Measurements from ENCODE around the gene ASXL2. TPM values are rescaled to one million over a fixed set of nuclear protein-coding genes. Genes with fewer than 3 reads are reported as not detected.
A peak's percentile ranks its signal among the peaks of the same experiment; 100 is the strongest.
"Not testable (repeated sequence)": the region's sequence is repeated elsewhere in the genome, so short reads cannot be mapped to it uniquely, and the experiment has no call there.

Gene ASXL2
- total RNA-seq, 1 experiment from 2014 or later = 19.9 TPM

- no peak for DNase-seq (ENCODE audit: low read depth, low spot score)
- in situ Hi-C loops (cut with HindIII; ENCODE audit: low pct_unique_long_range_greater_than_20kb, low sequenced_read_pairs) = no loop called here
Observed at GRCh38 chr2:25726522-25726921, 151.8 kb downstream of the ASXL2 start.

DNA sequence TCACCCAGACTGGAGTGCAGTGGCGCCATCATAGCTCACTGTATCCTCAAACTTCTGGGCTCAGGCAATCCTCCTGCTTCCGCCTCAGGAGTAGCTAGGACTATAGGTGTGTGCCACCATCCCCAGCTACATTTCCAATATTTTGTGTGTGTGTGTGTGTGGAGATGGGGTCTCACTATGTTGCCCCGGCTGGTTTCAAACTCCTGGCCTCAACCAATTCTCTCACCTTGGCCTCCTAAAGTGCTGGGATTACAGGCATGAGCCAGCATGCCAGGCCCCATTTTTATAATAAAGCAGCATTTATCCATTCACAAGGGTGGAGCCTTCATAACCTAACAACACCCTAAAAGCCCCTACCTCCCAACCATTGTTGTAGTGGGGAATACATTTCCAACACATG, 152.4 kb downstream of the ASXL2 start:
- DNase-seq (ENCODE audit: low read depth, low spot score) = no peak
- in situ Hi-C loops (cut with HindIII; ENCODE audit: low pct_unique_long_range_greater_than_20kb, low sequenced_read_pairs) = no loop called here

DNA sequence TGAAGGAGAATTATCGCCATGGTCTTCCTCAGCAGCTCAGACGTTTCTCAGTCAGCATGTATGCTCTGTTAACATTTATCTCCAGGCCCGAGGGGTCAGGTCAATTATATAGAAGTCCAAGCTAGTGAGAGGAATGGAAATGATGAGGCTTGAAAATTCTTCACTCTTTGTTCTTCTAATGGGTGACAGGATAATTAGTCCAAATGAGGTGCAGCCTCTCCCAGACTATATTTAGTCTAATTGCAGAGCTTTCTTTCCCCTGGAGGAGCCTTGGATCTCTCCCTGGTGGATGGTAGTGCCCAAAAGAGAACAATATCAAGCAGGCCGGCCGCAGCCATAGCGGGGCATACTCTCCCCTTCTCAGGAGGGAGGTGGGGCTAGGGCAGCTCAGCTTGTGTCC, 153.5 kb downstream of the ASXL2 start:
- no peak for DNase-seq (ENCODE audit: low read depth, low spot score)
- in situ Hi-C loops (cut with HindIII; ENCODE audit: low pct_unique_long_range_greater_than_20kb, low sequenced_read_pairs) = no loop called here

GRCh38 chr2:25722224-25722623, 156.1 kb downstream of the ASXL2 start:
- DNase-seq (ENCODE audit: low read depth, low spot score) = no peak
- in situ Hi-C loops (cut with HindIII; ENCODE audit: low pct_unique_long_range_greater_than_20kb, low sequenced_read_pairs) = no loop called here

GRCh38 chr2:25720575-25720974, 157.7 kb downstream of the ASXL2 start:
- no peak for DNase-seq (ENCODE audit: low read depth, low spot score)

DNA sequence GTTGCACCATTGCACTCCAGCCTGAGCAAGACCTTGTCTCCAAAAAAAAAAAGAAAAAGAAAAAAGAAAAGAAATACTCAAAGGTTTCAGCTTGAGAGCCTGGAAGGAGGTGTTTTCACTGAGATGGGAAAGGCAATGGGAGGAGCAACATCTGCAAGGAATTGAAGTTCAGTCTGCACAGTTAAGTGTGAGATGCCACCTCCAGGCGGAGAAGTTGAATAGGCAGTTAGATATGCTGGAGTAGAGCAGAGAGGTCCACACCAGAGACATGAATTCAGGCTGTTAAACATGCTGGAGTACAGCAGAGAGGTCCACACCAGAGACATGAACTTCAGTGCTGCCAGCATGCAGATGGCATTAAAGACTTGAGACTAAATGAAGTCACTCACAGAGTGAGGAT, 163.5 kb downstream of the ASXL2 start:
- in situ Hi-C loops (cut with HindIII; ENCODE audit: low pct_unique_long_range_greater_than_20kb, low sequenced_read_pairs) = no loop called here
- peak; percentile 67 for DNase-seq (ENCODE audit: low read depth, low spot score)

More at GRCh38 chr2:25720575-25720974, 157.7 kb downstream of the ASXL2 start:
- in situ Hi-C loops (cut with HindIII; ENCODE audit: low pct_unique_long_range_greater_than_20kb, low sequenced_read_pairs) = no loop called here

GRCh38 chr2:25712455-25712854, 165.8 kb downstream of the ASXL2 start:
- in situ Hi-C loops (cut with HindIII; ENCODE audit: low pct_unique_long_range_greater_than_20kb, low sequenced_read_pairs) = no loop called here
- DNase-seq (ENCODE audit: low read depth, low spot score) = no peak

DNA sequence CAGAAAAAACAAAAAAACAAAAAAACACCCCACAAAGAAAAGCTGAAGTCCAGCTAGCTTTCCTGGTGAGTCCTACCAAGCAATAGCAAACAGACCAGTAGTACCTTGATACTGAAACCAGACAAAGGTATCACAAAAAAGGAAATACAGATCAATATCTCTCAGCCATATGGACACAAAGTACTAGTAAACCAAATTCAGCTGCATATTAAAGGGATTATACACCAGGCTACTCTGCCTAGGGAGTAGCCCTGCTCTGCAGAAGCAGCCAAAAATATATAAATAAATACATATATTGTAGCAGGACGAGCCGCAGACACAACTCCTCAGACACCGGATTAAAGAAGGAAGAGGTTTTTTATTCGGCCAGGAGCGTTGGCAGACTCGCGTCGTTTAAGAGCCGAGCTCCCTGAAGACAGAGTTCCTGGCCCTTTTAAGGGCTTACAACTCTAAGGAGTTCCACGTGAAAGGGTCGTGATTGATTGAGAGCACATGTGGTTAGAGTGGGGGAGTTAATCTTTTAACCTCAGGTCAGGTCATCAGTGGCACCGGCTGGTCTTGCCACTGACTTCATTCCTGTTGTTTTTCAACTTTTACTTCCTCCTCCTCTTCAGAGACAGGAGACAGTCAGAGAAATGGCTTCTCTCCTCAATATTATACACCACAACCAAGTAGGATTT, 166.5 kb downstream of the ASXL2 start:
- in situ Hi-C loops (cut with HindIII; ENCODE audit: low pct_unique_long_range_greater_than_20kb, low sequenced_read_pairs) = no loop called here
- DNase-seq (ENCODE audit: low read depth, low spot score) = no peak

- in situ Hi-C loops (cut with HindIII; ENCODE audit: low pct_unique_long_range_greater_than_20kb, low sequenced_read_pairs) = no loop called here
- DNase-seq (ENCODE audit: low read depth, low spot score) = no peak
Observed at GRCh38 chr2:25710750-25711149, 167.5 kb downstream of the ASXL2 start.

- in situ Hi-C loops (cut with HindIII; ENCODE audit: low pct_unique_long_range_greater_than_20kb, low sequenced_read_pairs) = no loop called here
- DNase-seq (ENCODE audit: low read depth, low spot score) = no peak
Observed at GRCh38 chr2:25709349-25709748, 168.9 kb downstream of the ASXL2 start.

DNA sequence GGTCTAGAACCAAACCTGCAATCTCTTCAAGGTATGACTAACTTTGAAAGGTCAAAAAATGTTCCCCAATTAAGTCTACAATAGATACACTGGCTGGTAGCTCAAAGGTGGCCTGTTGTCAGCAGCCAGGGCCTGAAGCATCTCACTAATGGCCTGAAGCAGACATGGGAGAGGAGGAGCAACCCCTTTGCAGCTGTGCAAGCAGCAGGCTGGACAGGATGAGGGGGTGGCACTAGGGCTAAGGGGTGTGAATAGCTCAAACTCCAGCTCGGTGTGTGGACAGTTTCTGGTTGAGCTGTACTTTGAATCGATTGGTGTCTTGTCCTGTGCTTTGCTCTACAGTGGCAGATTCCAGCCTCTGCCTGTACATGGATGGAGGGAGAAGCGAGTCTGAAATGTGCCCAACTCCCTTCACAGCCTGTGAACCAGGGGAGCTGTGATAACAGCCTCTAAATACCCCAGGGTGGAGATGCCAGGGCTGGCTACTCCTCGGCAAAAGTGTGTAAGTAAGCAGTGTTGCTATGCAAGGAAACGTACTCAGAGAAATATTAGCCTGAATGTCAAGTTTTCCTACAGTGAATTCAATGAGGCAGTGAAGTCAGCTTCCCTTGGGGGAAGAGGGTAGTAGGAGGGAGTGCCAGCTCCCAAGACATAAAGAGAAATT, 170.2 kb downstream of the ASXL2 start:
- DNase-seq (ENCODE audit: low read depth, low spot score) = no peak
- in situ Hi-C loops (cut with HindIII; ENCODE audit: low pct_unique_long_range_greater_than_20kb, low sequenced_read_pairs) = no loop called here

DNA sequence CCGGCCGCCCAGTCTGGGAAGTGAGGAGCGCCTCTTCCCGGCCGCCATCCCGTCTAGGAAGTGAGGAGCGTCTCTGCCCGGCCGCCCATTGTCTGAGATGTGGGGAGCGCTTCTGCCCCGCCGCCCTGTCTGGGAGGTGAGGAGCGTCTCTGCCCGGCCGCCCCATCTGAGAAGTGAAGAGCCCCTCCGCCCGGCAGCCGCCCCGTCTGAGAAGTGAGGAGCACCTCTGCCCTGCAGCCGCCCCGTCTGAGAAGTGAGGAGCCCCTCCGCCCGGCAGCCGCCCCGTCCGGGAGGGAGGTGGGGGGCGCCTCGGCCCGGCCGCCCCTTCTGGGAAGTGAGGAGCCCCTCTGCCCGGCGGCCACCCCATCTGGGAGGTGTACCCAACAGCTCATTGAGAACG, 172.7 kb downstream of the ASXL2 start:
- DNase-seq (ENCODE audit: low read depth, low spot score); in situ Hi-C loops (cut with HindIII; ENCODE audit: low pct_unique_long_range_greater_than_20kb, low sequenced_read_pairs): not testable (repeated sequence)

- in situ Hi-C loops (cut with HindIII; ENCODE audit: low pct_unique_long_range_greater_than_20kb, low sequenced_read_pairs) = no loop called here
- DNase-seq (ENCODE audit: low read depth, low spot score) = no peak
Observed at GRCh38 chr2:25701801-25702200, 176.5 kb downstream of the ASXL2 start.

DNA sequence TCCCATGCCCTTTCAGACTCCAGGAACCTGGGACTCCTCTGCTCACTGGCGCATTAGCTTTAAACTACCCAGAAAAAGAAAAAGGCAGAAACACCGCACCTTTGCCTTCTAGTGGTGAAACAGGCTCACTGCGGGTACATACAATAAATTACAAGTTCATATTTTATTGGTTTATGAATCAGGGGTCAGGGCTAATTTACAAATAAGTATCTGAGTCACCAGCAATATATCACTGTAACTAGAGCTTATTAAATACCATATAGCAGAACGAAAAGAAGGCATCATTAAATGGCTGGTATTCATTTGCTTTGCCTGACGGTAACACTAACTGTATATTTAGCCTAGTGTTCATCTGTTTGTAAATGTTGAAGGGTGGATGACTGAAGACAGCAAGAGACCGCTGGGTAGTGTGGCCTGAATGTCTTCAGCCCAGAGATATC, 178.0 kb downstream of the ASXL2 start:
- DNase-seq (ENCODE audit: low read depth, low spot score) = peak; percentile 73
- in situ Hi-C loops (cut with HindIII; ENCODE audit: low pct_unique_long_range_greater_than_20kb, low sequenced_read_pairs) = no loop called here

GRCh38 chr2:25699216-25699615, 179.1 kb downstream of the ASXL2 start:
- DNase-seq (ENCODE audit: low read depth, low spot score) = no peak
- in situ Hi-C loops (cut with HindIII; ENCODE audit: low pct_unique_long_range_greater_than_20kb, low sequenced_read_pairs) = no loop called here

DNA sequence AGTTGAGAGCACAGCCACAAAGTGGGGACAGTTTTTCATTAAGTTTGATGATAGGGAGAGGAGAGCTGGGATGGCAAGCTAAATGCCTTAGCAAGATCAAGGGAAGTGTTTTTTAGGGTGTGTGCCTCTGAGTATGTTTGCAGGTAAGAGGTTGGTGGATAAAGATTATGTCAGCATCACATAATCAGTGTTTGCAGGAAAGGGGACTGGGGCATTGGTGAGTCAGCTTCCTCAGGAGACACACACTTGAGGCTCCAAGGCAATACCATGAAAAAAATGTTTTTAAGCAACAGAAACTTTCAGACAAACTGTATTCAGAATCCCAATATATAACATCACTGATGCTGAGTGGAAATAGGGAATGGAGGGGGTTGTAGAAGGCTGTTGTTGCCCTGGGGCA, 179.5 kb downstream of the ASXL2 start:
- in situ Hi-C loops (cut with HindIII; ENCODE audit: low pct_unique_long_range_greater_than_20kb, low sequenced_read_pairs) = no loop called here

GRCh38 chr2:25697559-25698341, 180.5 kb downstream of the ASXL2 start:
- no peak for DNase-seq (ENCODE audit: low read depth, low spot score)
- in situ Hi-C loops (cut with HindIII; ENCODE audit: low pct_unique_long_range_greater_than_20kb, low sequenced_read_pairs) = no loop called here

More for the DNA sequence above, 179.5 kb downstream of the ASXL2 start:
- no peak for DNase-seq (ENCODE audit: low read depth, low spot score)

DNA sequence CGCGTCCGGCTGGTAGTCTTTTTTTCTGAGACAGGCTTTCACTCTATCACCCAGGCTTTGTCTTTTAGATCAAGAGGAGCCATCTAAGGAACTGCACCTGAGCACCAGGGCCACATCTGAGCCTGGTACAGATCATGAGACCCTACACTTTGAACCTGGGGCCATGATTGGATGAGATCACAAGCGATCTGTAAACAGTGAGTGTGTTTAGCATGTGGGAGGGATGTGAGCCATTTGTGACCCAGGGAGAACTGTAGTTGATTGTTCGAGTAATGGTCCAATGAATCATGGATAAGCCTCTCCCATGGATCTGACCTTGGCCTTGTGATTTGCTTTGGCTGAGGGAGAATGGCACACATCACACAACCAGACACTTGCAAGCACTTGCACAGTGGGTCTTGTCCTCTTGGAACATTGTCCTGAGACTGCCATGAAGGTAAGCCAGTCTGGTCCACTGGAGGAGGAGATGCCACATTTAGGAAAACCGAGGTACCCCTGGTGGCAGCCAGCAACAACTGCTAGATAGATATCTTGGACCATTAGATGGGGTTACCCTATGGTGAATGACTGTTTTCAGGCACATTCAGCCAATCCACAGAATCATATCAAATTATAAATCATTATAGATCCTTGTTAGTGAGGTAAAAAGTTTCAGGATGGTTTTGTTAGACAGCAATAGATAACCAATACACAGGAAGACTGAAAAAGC, 185.4 kb downstream of the ASXL2 start:
- peak; percentile 75 for DNase-seq (ENCODE audit: low read depth, low spot score)
- in situ Hi-C loops (cut with HindIII; ENCODE audit: low pct_unique_long_range_greater_than_20kb, low sequenced_read_pairs) = no loop called here
